Stimulated activated CD8-positive, alpha-beta memory T cell treated with anti-CD3 and anti-CD28 coated beads, Interleukin-7, amount 100 ng/mL, for 1 hour (primary cell): Measurements from ENCODE around the gene RAD51B.

Source experiments
- DNase-seq, 2 donors: peaks; one replicate each; pipeline ENCODE4 v3.0.0-alpha.2; 2020; ENCODE audit warnings: low read depth in 2 of 2

The RAD51B gene

DNA sequence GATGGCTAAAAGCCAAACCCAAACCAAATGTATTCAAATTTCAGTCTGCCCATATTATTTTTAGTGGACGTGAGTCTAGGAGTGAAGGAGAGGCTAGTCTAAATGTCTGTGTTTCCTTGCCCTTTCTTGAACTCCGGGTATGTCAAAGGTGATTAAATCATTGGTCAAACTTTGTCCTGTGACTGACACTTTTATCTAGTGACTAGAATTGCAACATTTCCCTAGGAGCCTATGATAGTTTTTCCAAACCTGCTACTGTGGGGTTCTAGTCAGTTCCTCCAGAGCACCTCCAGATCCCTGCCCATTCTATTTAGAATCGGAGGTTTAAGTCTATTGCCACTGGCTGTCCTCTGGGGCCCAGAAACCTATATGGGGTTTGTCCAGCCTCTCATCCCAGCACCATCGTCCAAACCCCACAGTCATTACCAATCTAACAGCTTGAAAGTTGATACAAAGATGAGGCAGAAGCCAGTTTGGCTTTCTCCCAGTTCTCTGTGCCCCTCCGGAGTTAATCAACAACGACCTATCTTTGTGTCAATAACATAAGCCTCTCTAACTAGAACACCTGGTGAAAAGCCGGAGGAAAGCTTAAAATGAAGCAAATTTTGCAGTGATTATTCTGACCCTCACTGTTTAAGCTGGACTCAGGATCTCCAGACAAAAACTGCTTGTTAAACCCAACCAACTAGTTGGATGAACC is 666.6 kb downstream of the RAD51B start:
- DNase-seq = no peak

DNA sequence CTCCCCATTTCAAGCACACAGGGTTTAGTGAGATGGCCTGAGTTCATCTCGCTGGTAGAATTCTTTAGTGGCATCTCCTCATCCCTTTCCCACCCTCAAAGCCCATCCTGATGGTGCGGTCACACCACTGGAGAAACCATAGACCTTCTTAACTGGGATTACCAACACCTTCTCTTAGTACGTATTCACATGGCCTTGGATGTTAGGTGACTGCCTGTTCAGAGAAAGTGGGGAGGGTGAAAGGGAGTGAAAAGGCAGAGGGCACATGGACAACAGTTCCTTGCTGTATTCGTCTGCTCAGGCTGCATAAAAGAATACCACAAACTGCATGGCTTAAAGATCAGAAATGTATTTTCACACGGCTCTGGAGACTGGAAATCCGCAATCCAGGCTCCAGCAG is 667.2 kb downstream of the RAD51B start:
- no peak for DNase-seq

GRCh38 chr14:68487805-68488590 is 668.4 kb downstream of the RAD51B start:
- DNase-seq = no peak

GRCh38 chr14:68491793-68492192 is 672.2 kb downstream of the RAD51B start:
- no peak for DNase-seq

DNA sequence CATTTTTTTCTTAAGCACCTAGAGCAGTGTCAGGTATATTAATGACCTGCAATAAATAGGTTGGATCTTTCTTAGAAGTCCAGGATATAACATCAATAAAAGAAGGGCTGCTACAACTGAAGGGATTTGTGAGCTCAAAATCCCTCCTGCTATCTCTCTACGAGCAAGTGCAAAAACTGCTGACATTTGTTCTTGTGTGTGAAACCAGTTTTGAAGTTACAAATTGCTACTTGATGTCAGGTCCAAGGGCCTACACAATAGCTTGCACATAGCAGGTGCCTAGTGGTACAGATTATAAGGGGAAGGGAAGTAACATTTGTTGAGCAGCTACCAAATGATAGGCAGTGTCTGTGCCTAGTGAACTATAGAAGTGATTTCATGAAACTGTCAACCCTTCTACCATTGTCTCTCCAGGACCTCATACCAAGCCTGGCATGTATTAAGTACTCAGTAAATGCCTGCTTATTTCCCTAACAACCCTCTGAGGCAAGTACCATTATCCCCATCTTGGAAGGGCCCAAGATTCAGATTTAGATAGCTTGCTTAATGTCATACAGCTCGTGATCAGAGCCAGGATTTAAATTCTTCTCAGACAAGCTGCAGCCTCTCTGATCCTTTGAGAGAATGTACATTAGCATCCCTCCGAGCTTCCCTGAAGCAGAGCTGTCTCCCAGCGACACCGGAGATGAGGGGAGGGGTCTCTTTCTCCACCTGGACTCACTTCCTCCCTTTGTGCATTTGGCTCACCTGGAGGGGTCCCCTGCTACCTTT is 673.0 kb downstream of the RAD51B start:
- DNase-seq = no peak

DNA sequence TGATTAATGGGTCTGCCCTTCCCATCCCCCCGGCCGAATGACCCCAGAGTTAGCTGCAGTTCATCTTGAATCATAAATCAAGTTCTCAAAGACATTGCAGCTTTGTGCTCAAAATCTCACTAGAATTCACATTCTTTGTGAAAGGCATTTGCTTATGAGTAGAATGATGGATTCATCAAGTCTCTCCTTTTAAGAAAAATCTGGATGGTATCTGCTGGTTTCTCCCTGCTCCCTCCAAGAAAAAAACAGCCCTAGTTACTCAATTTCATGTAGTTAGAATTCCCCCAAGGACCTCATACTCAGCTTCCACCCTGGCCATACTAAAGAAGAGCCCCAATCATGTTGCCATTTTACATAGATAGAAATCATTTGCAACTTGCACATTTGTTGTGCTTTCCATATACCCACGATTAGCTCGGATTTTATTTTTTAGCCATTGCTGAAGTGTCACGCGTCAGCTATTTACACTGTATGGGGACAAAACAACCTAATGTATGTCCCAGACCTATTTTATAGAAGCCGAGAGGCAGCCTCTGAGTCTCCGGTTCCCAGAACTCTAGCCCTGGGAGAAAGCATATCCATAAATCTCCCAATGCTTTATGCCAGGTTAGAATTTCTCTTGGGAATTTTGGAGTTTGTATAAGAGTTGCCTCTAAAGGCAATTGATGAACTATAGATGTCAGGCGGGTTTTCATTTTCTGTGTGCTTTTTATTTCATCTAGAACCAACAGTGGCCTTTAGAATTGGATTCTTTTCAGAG is 673.8 kb downstream of the RAD51B start:
- DNase-seq = no peak

- DNase-seq = no peak
Measured at GRCh38 chr14:68495101-68496039, 675.8 kb downstream of the RAD51B start.

DNA sequence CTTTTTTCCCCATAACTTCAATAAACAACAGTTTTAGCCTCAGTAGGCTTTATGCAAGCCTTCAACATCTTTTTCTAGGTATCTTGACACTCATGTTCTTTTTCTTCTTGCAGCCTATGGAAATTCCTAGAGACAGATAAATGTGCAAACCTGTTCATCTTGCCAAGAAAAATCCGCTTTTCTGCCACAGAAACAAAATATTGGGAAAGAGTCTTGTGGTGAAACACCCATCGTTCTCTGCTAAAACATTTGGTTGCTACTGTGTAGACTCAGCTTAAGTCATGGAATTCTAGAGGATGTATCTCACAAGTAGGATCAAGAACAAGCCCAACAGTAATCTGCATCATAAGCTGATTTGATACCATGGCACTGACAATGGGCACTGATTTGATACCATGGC is 677.4 kb downstream of the RAD51B start:
- no peak for DNase-seq

DNA sequence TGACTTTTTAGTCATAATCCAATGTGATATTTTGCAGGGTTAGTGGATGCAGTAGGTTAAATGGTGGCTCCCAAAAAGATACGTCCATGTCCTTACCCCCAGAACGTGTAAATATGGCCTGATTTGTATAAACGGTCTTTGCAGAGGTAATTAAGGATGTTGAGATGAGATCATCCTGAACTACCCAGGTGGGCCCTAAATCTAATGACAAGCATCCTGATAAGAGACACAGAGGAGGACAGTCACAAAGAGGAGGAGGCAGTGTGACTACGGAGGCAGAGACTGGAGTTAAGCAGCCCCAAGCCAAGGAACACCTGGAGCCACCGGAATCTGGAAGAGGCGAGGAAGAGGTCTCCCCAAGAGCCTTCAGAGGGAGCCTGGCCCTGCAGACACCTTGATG is 679.9 kb downstream of the RAD51B start:
- no peak for DNase-seq

- no peak for DNase-seq
Measured at GRCh38 chr14:68501171-68501570, 681.6 kb downstream of the RAD51B start.

DNA sequence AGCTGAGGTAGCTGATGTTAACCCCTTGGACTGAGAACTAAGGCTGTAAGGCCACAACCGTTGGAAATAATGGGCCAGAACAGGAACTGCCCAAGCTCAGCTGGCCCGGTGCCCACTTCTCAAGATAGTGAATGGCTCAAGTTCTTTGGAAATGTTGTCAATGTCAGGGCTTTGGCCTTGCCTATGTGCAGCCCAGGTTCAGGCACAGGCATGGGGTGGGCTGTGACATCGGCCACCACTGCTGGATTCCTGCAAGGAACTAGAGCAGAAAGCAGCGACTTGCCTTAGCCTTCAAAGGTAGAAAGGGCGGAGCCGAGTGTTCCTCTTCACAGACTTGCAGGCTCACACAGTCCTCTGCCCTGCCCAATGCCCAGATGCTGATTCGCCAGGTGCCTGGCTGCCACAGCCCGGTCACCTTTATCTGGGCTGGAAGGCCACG is 682.1 kb downstream of the RAD51B start:
- DNase-seq = no peak

- no peak for DNase-seq
Measured at GRCh38 chr14:68502230-68502629, 682.7 kb downstream of the RAD51B start.

- no peak for DNase-seq
Measured at GRCh38 chr14:68503186-68503825, 683.7 kb downstream of the RAD51B start.

DNA sequence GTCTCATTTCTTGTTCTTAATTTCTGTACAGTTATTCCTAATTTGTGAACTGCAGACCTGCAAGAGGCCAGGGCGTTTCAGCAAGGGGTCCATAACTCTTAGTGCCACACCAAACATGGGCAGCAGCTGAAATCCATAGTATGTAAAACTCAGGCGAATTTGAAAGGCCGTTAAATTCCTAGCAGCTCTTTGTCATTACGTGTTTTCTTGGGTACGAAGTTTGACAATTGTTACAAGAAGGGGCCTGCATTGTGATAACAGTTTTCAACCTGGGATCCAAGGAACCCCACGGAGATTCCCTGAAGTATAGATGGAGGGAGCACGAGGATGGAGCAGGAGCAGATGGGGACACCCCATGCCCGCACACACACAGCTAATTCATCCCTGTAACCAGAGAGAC is 685.3 kb downstream of the RAD51B start:
- DNase-seq = no peak

- no peak for DNase-seq
Measured at GRCh38 chr14:68506021-68506644, 686.6 kb downstream of the RAD51B start.

- no peak for DNase-seq
Measured at GRCh38 chr14:68506645-68507419, 687.3 kb downstream of the RAD51B start.

DNA sequence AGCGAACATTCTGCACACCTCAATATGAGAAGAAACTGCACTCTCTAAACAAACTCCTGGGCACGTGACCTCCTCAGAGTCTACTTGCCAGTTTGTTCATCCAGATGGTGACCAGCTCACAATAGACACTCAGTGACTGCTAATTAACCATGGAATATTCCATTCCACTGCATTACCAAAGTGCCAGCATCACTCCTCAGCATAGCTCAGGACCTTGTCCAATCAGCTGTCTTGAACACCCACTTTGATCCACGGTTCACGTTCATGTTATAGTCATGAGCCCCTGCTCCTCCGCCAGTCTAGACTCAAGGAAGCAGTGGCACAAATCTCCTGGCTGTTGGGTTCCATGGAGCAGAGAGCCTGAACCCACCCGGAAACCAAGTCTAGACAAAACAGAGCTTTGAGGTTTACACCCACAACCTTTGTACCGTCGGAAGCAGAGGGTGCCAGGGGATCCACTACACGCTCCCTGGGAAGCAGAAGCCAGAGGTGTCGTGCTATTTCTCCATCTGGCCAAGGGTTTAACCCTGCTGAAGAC is 688.0 kb downstream of the RAD51B start:
- DNase-seq = no peak

GRCh38 chr14:68508581-68508980 is 689.0 kb downstream of the RAD51B start:
- no peak for DNase-seq
